ENCODE results near the gene ALDOB. TPM values are rescaled to one million over a fixed set of nuclear protein-coding genes. Genes with fewer than 3 reads are reported as not detected.

ALDOB gene
- total RNA-seq, 1 experiment from 2014 or later, result 0.67 TPM

DNA sequence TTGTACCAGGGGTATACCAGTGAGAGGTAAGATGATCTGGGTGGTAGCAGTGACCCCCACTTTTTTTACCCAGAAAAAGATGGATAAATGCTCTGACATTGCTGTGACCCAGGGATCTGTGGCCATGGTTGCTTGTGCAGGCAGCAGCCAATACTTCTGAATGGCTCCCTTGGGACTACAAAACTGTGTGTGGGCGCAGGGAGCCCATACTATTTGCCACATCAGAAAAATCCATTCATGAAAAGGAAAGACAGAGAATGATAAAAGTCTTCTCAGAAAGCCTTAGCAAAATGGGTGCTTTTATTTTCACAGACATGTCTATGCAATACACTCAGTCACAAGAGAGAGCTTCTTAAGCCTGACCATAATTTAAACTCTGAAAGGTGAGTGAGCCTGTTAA, 37.3 kb upstream of the ALDOB start:
- TF ChIP-seq SIN3A (IDR thresholded peaks at IDR 0.05; ENCODE audit: borderline replicate concordance, insufficient read depth, low read depth, low read length) (no peak), REST (IDR thresholded peaks at IDR 0.05; ENCODE audit: insufficient read depth in 1 of 2, low read depth in 2 of 2, low read length in 1 of 2) (no peak), POLR2AphosphoS5 (IDR thresholded peaks at IDR 0.05; ENCODE audit: low read depth, low read length) (no peak), CTCF (IDR thresholded peaks at IDR 0.05) (no peak), TCF7L2 (IDR thresholded peaks at IDR 0.05; ENCODE audit: low read depth, low read length) (no peak)
- Histone ChIP-seq H3K27me3 (ENCODE audit: control insufficient read depth, insufficient read depth, low read length) (no peaks in the 10 kb centered on the region), H3K4me1 (ENCODE audit: control insufficient read depth, insufficient read depth, low read length) (no peaks in the 10 kb centered on the region), H3K4me3 (ENCODE audit: low read depth in 2 of 2, low read length in 2 of 2) (no peak overlapping the region), H3K9me3 (ENCODE audit: control insufficient read depth, insufficient read depth, low read depth, low read length) (no peaks in the 10 kb centered on the region), H3K36me3 (ENCODE audit: control insufficient read depth, insufficient read depth, low read length) (no peaks in the 10 kb centered on the region), H3K27ac (ENCODE audit: low read length) (no peak overlapping the region)
- DNase-seq (ENCODE audit: low read depth, low spot score), result no peak
- in situ Hi-C loops (cut with HindIII; ENCODE audit: low pct_unique_long_range_greater_than_20kb, low sequenced_read_pairs) (no loop called here), intact Hi-C loops (cut with micrococcal nuclease; ENCODE audit: unreplicated experiment) (no loop called here)
- CTCF ChIA-PET, result no interaction called here
- ATAC-seq, result no peak
- POLR2A ChIA-PET, result no interaction called here
- no TSS peak for BruUV-seq (replicated peaks)

DNA sequence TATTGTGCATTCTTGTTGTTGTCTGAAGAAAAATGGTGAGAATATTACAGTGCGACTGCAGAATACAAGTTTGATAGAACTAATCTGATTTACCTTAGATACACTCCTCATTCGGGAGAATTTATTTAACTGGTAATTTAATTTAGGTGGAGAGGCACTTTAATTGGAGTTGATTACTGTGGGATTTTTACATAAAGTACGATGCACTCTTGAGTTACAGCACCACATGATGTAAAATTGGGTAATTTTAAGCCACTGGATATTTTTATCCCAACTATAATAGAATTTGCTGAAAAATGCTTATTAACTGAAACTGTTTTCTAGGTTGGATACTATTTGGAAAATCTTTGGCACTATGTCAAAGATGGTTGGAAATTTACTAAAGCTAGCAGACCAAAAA, 35.4 kb upstream of the ALDOB start:
- no TSS peak for BruUV-seq (replicated peaks)
- intact Hi-C loops (cut with micrococcal nuclease; ENCODE audit: unreplicated experiment), result no loop called here
- no peaks in the 10 kb centered on the region for H3K27me3 ChIP-seq (ENCODE audit: control insufficient read depth, insufficient read depth, low read length)
- no peak overlapping the region for H3K27ac ChIP-seq (ENCODE audit: low read length)
- no peaks in the 10 kb centered on the region for H3K36me3 ChIP-seq (ENCODE audit: control insufficient read depth, insufficient read depth, low read length)
- in situ Hi-C loops (cut with HindIII; ENCODE audit: low pct_unique_long_range_greater_than_20kb, low sequenced_read_pairs), result no loop called here
- H3K4me3 ChIP-seq (ENCODE audit: low read depth in 2 of 2, low read length in 2 of 2), result no peak overlapping the region
- no peak for ATAC-seq
- TF ChIP-seq TCF7L2 (IDR thresholded peaks at IDR 0.05; ENCODE audit: low read depth, low read length), result no peak
- TF ChIP-seq SIN3A (IDR thresholded peaks at IDR 0.05; ENCODE audit: borderline replicate concordance, insufficient read depth, low read depth, low read length), result no peak
- TF ChIP-seq POLR2AphosphoS5 (IDR thresholded peaks at IDR 0.05; ENCODE audit: low read depth, low read length), result no peak
- TF ChIP-seq REST (IDR thresholded peaks at IDR 0.05; ENCODE audit: insufficient read depth in 1 of 2, low read depth in 2 of 2, low read length in 1 of 2), result no peak
- no peak for TF ChIP-seq CTCF (IDR thresholded peaks at IDR 0.05)
- no peaks in the 10 kb centered on the region for H3K4me1 ChIP-seq (ENCODE audit: control insufficient read depth, insufficient read depth, low read length)
- CTCF ChIA-PET, result no interaction called here
- H3K9me3 ChIP-seq (ENCODE audit: control insufficient read depth, insufficient read depth, low read depth, low read length), result no peaks in the 10 kb centered on the region
- DNase-seq (ENCODE audit: low read depth, low spot score), result no peak
- POLR2A ChIA-PET, result no interaction called here

All from Panc1 (cell line).